ENCODE data around the gene PRDM16. TPM values are rescaled to one million over a fixed set of nuclear protein-coding genes. Genes with fewer than 3 reads are reported as not detected.

The PRDM16 gene
- total RNA-seq, 1 experiment from 2014 or later, result 0.09 TPM

GRCh38 chr1:3459051-3459908 is 390.3 kb downstream of the PRDM16 start:
- Mint-ChIP-seq H3K36me3 (ENCODE audit: insufficient read depth, unreplicated experiment) (peaks cover 34% of the 10 kb centered on the region), H3K27ac (ENCODE audit: unreplicated experiment) (peak overlapping the region; percentile 78), H3K4me3 (ENCODE audit: low read depth, unreplicated experiment) (peak overlapping the region; percentile 59), H3K9me3 (ENCODE audit: low read depth, unreplicated experiment) (no peaks in the 10 kb centered on the region), H3K4me1 (ENCODE audit: low read depth, unreplicated experiment) (peaks cover 39% of the 10 kb centered on the region), H3K27me3 (ENCODE audit: unreplicated experiment) (no peaks in the 10 kb centered on the region)
- intact Hi-C loops (cut with micrococcal nuclease; ENCODE audit: unreplicated experiment), result no loop called here
- peak; percentile 53 for DNase-seq
- TF ChIP-seq, protein P1, sequence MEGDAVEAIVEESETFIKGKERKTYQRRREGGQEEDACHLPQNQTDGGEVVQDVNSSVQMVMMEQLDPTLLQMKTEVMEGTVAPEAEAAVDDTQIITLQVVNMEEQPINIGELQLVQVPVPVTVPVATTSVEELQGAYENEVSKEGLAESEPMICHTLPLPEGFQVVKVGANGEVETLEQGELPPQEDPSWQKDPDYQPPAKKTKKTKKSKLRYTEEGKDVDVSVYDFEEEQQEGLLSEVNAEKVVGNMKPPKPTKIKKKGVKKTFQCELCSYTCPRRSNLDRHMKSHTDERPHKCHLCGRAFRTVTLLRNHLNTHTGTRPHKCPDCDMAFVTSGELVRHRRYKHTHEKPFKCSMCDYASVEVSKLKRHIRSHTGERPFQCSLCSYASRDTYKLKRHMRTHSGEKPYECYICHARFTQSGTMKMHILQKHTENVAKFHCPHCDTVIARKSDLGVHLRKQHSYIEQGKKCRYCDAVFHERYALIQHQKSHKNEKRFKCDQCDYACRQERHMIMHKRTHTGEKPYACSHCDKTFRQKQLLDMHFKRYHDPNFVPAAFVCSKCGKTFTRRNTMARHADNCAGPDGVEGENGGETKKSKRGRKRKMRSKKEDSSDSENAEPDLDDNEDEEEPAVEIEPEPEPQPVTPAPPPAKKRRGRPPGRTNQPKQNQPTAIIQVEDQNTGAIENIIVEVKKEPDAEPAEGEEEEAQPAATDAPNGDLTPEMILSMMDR (IDR thresholded peaks at IDR 0.05; ENCODE audit: unreplicated experiment), result no peak
- no TSS peak for BruUV-seq (replicated peaks)
- CTCF ChIA-PET, result no interaction called here

DNA sequence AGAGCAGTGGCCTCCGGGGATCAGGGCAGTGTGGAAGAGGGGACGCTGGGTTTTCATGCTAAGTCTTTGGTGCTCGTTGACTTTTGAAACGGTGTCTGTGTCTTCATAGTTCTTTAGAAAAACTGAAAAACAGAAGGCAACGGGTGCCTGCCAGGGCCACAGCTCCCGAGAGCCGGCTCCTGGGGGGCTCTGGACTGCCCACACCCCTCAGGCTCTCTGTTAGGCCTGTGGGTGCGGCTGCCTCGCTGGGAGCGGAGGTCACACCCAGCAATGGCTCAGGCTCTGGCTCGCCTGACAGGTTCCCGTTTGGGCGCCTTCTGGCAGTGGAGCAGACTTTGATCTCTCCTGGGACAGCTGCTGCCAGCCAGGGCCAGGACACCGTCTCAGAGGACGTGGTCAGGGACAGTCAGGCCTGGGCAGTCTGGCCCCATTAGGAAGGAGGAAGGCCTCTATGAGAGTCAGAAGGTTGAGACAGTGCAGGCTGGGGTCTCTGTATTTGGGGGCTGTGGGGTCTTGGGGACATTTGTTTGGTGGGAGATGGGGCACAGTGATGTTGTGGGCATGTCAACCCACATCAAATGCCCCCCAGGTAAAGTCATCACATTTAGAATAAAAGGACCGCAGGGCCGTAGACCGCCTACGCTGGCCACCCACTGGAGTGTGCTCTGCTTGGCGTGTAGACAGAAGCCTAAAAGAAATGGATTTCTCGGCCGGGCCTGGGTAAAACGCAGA is 391.1 kb downstream of the PRDM16 start:
- H3K4me1 Mint-ChIP-seq (ENCODE audit: low read depth, unreplicated experiment), result peaks cover 39% of the 10 kb centered on the region
- CTCF ChIA-PET, result no interaction called here
- DNase-seq, result peak; percentile 77
- intact Hi-C loops (cut with micrococcal nuclease; ENCODE audit: unreplicated experiment), result no loop called here
- no peaks in the 10 kb centered on the region for H3K9me3 Mint-ChIP-seq (ENCODE audit: low read depth, unreplicated experiment)
- TF ChIP-seq, protein P1 (IDR thresholded peaks at IDR 0.05; ENCODE audit: unreplicated experiment), result no peak
- H3K4me3 Mint-ChIP-seq (ENCODE audit: low read depth, unreplicated experiment), result peak overlapping the region; percentile 59
- BruUV-seq (replicated peaks), result no TSS peak
- H3K36me3 Mint-ChIP-seq (ENCODE audit: insufficient read depth, unreplicated experiment), result peaks cover 30% of the 10 kb centered on the region
- H3K27me3 Mint-ChIP-seq (ENCODE audit: unreplicated experiment), result no peaks in the 10 kb centered on the region
- H3K27ac Mint-ChIP-seq (ENCODE audit: unreplicated experiment), result peak overlapping the region; percentile 78

- TF ChIP-seq, protein P1 (IDR thresholded peaks at IDR 0.05; ENCODE audit: unreplicated experiment), result no peak
- BruUV-seq (replicated peaks), result no TSS peak
- Mint-ChIP-seq H3K4me3 (ENCODE audit: low read depth, unreplicated experiment) (peak overlapping the region; percentile 59), H3K27me3 (ENCODE audit: unreplicated experiment) (no peaks in the 10 kb centered on the region), H3K27ac (ENCODE audit: unreplicated experiment) (peak overlapping the region; percentile 78), H3K4me1 (ENCODE audit: low read depth, unreplicated experiment) (peaks cover 39% of the 10 kb centered on the region), H3K36me3 (ENCODE audit: insufficient read depth, unreplicated experiment) (peaks cover 25% of the 10 kb centered on the region), H3K9me3 (ENCODE audit: low read depth, unreplicated experiment) (no peaks in the 10 kb centered on the region)
- no peak for DNase-seq
- CTCF ChIA-PET, result interaction anchor here (1.0 kb wide), 1 partner anchor 8 kb away, joined by 4 read pairs; no protein-coding TSS in a partner anchor
- intact Hi-C loops (cut with micrococcal nuclease; ENCODE audit: unreplicated experiment), result no loop called here
Measured at GRCh38 chr1:3460672-3461131, 391.7 kb downstream of the PRDM16 start.

DNA sequence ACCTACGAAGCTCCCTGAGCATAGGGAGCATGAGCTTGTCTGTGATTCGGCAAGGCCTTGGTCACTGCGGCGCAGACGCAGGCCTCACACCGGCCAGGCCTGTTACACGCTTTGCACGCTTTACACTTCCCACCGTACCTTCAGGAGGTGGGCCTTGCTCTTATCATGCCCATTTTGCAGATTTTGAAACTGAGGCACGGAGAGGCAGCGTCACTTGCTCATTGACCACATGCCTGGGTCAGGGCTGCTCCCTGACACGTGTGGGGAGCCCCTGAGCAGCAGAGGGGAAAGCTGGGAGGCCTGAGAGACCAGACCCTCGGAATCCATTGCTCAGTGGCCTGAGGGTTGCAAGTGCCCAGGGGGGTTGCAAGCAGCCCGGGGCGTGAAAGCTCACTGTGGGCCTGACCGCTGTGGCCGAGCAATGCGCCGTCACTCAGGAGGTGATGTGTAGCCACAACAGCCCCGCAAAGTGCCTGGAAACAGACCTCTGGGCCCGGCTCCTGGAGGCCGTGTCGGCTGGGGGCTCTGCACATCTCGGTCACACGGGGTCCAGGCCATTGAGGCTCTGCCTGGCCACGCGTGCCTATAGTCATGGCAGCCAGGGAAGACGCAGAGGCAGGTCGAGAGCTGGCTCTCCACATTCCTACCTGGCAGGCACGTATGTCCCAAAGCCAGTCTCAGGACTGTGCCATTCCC is 392.4 kb downstream of the PRDM16 start:
- no peak overlapping the region for H3K4me3 Mint-ChIP-seq (ENCODE audit: low read depth, unreplicated experiment)
- H3K9me3 Mint-ChIP-seq (ENCODE audit: low read depth, unreplicated experiment), result no peaks in the 10 kb centered on the region
- no TSS peak for BruUV-seq (replicated peaks)
- peaks cover 39% of the 10 kb centered on the region for H3K4me1 Mint-ChIP-seq (ENCODE audit: low read depth, unreplicated experiment)
- H3K27me3 Mint-ChIP-seq (ENCODE audit: unreplicated experiment), result no peaks in the 10 kb centered on the region
- TF ChIP-seq, protein P1 (IDR thresholded peaks at IDR 0.05; ENCODE audit: unreplicated experiment), result no peak
- H3K27ac Mint-ChIP-seq (ENCODE audit: unreplicated experiment), result no peak overlapping the region
- no peak for DNase-seq
- peaks cover 29% of the 10 kb centered on the region for H3K36me3 Mint-ChIP-seq (ENCODE audit: insufficient read depth, unreplicated experiment)
- CTCF ChIA-PET, result interaction anchor here (1.0 kb wide), 1 partner anchor 9 kb away, joined by 4 read pairs; no protein-coding TSS in a partner anchor
- intact Hi-C loops (cut with micrococcal nuclease; ENCODE audit: unreplicated experiment), result no loop called here
